Measurements from ENCODE around the gene AK8. TPM values are rescaled to one million over a fixed set of nuclear protein-coding genes. Genes with fewer than 3 reads are reported as not detected.

Gene AK8
- total and polyA plus RNA-seq, 4 donors, result 2.3 to 5.3 (median 3.9) TPM

GRCh38 chr9:132795511-132796303, 82.4 kb downstream of the AK8 start:
- no peak overlapping the region for H3K27ac ChIP-seq (ENCODE audit: low read depth, low read length)
- H3K27me3 ChIP-seq (ENCODE audit: control insufficient read depth, insufficient read depth, low read length), result peaks cover 5% of the 10 kb centered on the region
- H3K9me3 ChIP-seq (ENCODE audit: control insufficient read depth, insufficient read depth, low read length), result no peaks in the 10 kb centered on the region
- peaks cover 6% of the 10 kb centered on the region for H3K36me3 ChIP-seq (ENCODE audit: control insufficient read depth, insufficient read depth, low read length)
- 96% methylated on average over 7 of the region's 16 CpGs for WGBS (ENCODE audit: insufficient coverage)
- H3K4me3 ChIP-seq (ENCODE audit: low read depth, low read length), result no peak overlapping the region
- DNase-seq (ENCODE audit: low read depth in 4 of 6, low spot score in 6 of 6), result no peak
- peaks cover 13% of the 10 kb centered on the region for H3K4me1 ChIP-seq (ENCODE audit: control insufficient read depth, insufficient read depth, low read length)

GRCh38 chr9:132794730-132795380, 83.2 kb downstream of the AK8 start:
- H3K9me3 ChIP-seq (ENCODE audit: control insufficient read depth, insufficient read depth, low read length), result no peaks in the 10 kb centered on the region
- H3K27me3 ChIP-seq (ENCODE audit: control insufficient read depth, insufficient read depth, low read length), result peaks cover 5% of the 10 kb centered on the region
- no peak overlapping the region for H3K4me3 ChIP-seq (ENCODE audit: low read depth, low read length)
- DNase-seq (ENCODE audit: low read depth in 4 of 6, low spot score in 6 of 6), result no peak
- H3K27ac ChIP-seq (ENCODE audit: low read depth, low read length), result no peak overlapping the region
- H3K4me1 ChIP-seq (ENCODE audit: control insufficient read depth, insufficient read depth, low read length), result peaks cover 8% of the 10 kb centered on the region
- H3K36me3 ChIP-seq (ENCODE audit: control insufficient read depth, insufficient read depth, low read length), result peaks cover 6% of the 10 kb centered on the region
- WGBS (ENCODE audit: insufficient coverage), result 25% methylated on average over 9 of the region's 13 CpGs

- no peaks in the 10 kb centered on the region for H3K9me3 ChIP-seq (ENCODE audit: control insufficient read depth, insufficient read depth, low read length)
- peaks cover 5% of the 10 kb centered on the region for H3K27me3 ChIP-seq (ENCODE audit: control insufficient read depth, insufficient read depth, low read length)
- no peak overlapping the region for H3K27ac ChIP-seq (ENCODE audit: low read depth, low read length)
- H3K4me3 ChIP-seq (ENCODE audit: low read depth, low read length), result no peak overlapping the region
- peaks cover 6% of the 10 kb centered on the region for H3K4me1 ChIP-seq (ENCODE audit: control insufficient read depth, insufficient read depth, low read length)
- 77% methylated on average over 13 of the region's 16 CpGs for WGBS (ENCODE audit: insufficient coverage)
- DNase-seq (ENCODE audit: low read depth in 4 of 6, low spot score in 6 of 6), result no peak
- H3K36me3 ChIP-seq (ENCODE audit: control insufficient read depth, insufficient read depth, low read length), result peaks cover 4% of the 10 kb centered on the region
Measured at GRCh38 chr9:132793606-132794580, 84.2 kb downstream of the AK8 start.

- H3K4me1 ChIP-seq (ENCODE audit: control insufficient read depth, insufficient read depth, low read length), result no peaks in the 10 kb centered on the region
- H3K27ac ChIP-seq (ENCODE audit: low read depth, low read length), result no peak overlapping the region
- H3K4me3 ChIP-seq (ENCODE audit: low read depth, low read length), result no peak overlapping the region
- WGBS (ENCODE audit: insufficient coverage), result 93% methylated on average over 9 of the region's 9 CpGs
- H3K27me3 ChIP-seq (ENCODE audit: control insufficient read depth, insufficient read depth, low read length), result peaks cover 5% of the 10 kb centered on the region
- no peak for DNase-seq (ENCODE audit: low read depth in 4 of 6, low spot score in 6 of 6)
- peaks cover 4% of the 10 kb centered on the region for H3K36me3 ChIP-seq (ENCODE audit: control insufficient read depth, insufficient read depth, low read length)
- H3K9me3 ChIP-seq (ENCODE audit: control insufficient read depth, insufficient read depth, low read length), result no peaks in the 10 kb centered on the region
Measured at GRCh38 chr9:132792547-132792946, 85.5 kb downstream of the AK8 start.

- Histone ChIP-seq H3K4me3 (ENCODE audit: low read depth, low read length) (no peak overlapping the region), H3K27me3 (ENCODE audit: control insufficient read depth, insufficient read depth, low read length) (peaks cover 5% of the 10 kb centered on the region), H3K36me3 (ENCODE audit: control insufficient read depth, insufficient read depth, low read length) (peaks cover 4% of the 10 kb centered on the region), H3K9me3 (ENCODE audit: control insufficient read depth, insufficient read depth, low read length) (no peaks in the 10 kb centered on the region), H3K27ac (ENCODE audit: low read depth, low read length) (no peak overlapping the region), H3K4me1 (ENCODE audit: control insufficient read depth, insufficient read depth, low read length) (no peaks in the 10 kb centered on the region)
- no peak for DNase-seq (ENCODE audit: low read depth in 4 of 6, low spot score in 6 of 6)
- 91% methylated on average over 5 of the region's 5 CpGs for WGBS (ENCODE audit: insufficient coverage)
Measured at GRCh38 chr9:132791699-132792240, 86.3 kb downstream of the AK8 start.

GRCh38 chr9:132789719-132790118, 88.4 kb downstream of the AK8 start:
- no peak for DNase-seq (ENCODE audit: low read depth in 4 of 6, low spot score in 6 of 6)
- H3K27me3 ChIP-seq (ENCODE audit: control insufficient read depth, insufficient read depth, low read length), result peaks cover 4% of the 10 kb centered on the region
- H3K36me3 ChIP-seq (ENCODE audit: control insufficient read depth, insufficient read depth, low read length), result peaks cover 4% of the 10 kb centered on the region
- no peaks in the 10 kb centered on the region for H3K9me3 ChIP-seq (ENCODE audit: control insufficient read depth, insufficient read depth, low read length)
- no CpG with 5 or more reads among the region's 3 CpGs for WGBS (ENCODE audit: insufficient coverage)
- no peaks in the 10 kb centered on the region for H3K4me1 ChIP-seq (ENCODE audit: control insufficient read depth, insufficient read depth, low read length)
- no peak overlapping the region for H3K4me3 ChIP-seq (ENCODE audit: low read depth, low read length)
- no peak overlapping the region for H3K27ac ChIP-seq (ENCODE audit: low read depth, low read length)

- WGBS (ENCODE audit: insufficient coverage), result no CpG with 5 or more reads among the region's 1 CpG
- Histone ChIP-seq H3K27me3 (ENCODE audit: control insufficient read depth, insufficient read depth, low read length) (peaks cover 4% of the 10 kb centered on the region), H3K4me3 (ENCODE audit: low read depth, low read length) (no peak overlapping the region), H3K27ac (ENCODE audit: low read depth, low read length) (no peak overlapping the region), H3K4me1 (ENCODE audit: control insufficient read depth, insufficient read depth, low read length) (no peaks in the 10 kb centered on the region), H3K9me3 (ENCODE audit: control insufficient read depth, insufficient read depth, low read length) (no peaks in the 10 kb centered on the region), H3K36me3 (ENCODE audit: control insufficient read depth, insufficient read depth, low read length) (peaks cover 4% of the 10 kb centered on the region)
- DNase-seq (ENCODE audit: low read depth in 4 of 6, low spot score in 6 of 6), result no peak
Measured at GRCh38 chr9:132788378-132788777, 89.7 kb downstream of the AK8 start.

- Histone ChIP-seq H3K27me3 (ENCODE audit: control insufficient read depth, insufficient read depth, low read length) (peaks cover 4% of the 10 kb centered on the region), H3K4me1 (ENCODE audit: control insufficient read depth, insufficient read depth, low read length) (no peaks in the 10 kb centered on the region), H3K9me3 (ENCODE audit: control insufficient read depth, insufficient read depth, low read length) (no peaks in the 10 kb centered on the region), H3K4me3 (ENCODE audit: low read depth, low read length) (no peak overlapping the region), H3K36me3 (ENCODE audit: control insufficient read depth, insufficient read depth, low read length) (peaks cover 4% of the 10 kb centered on the region), H3K27ac (ENCODE audit: low read depth, low read length) (no peak overlapping the region)
- no peak for DNase-seq (ENCODE audit: low read depth in 4 of 6, low spot score in 6 of 6)
- no CpG with 5 or more reads among the region's 1 CpG for WGBS (ENCODE audit: insufficient coverage)
Measured at GRCh38 chr9:132787748-132788159, 90.3 kb downstream of the AK8 start.

GRCh38 chr9:132784286-132784830, 93.7 kb downstream of the AK8 start:
- no peak for DNase-seq (ENCODE audit: low read depth in 4 of 6, low spot score in 6 of 6)
- no peak overlapping the region for H3K27ac ChIP-seq (ENCODE audit: low read depth, low read length)
- H3K27me3 ChIP-seq (ENCODE audit: control insufficient read depth, insufficient read depth, low read length), result peaks cover 4% of the 10 kb centered on the region
- H3K9me3 ChIP-seq (ENCODE audit: control insufficient read depth, insufficient read depth, low read length), result no peaks in the 10 kb centered on the region
- H3K36me3 ChIP-seq (ENCODE audit: control insufficient read depth, insufficient read depth, low read length), result no peaks in the 10 kb centered on the region
- WGBS (ENCODE audit: insufficient coverage), result 94% methylated on average over 3 of the region's 4 CpGs
- no peak overlapping the region for H3K4me3 ChIP-seq (ENCODE audit: low read depth, low read length)
- H3K4me1 ChIP-seq (ENCODE audit: control insufficient read depth, insufficient read depth, low read length), result no peaks in the 10 kb centered on the region
